Measurements from ENCODE around the gene ELL.

DNA sequence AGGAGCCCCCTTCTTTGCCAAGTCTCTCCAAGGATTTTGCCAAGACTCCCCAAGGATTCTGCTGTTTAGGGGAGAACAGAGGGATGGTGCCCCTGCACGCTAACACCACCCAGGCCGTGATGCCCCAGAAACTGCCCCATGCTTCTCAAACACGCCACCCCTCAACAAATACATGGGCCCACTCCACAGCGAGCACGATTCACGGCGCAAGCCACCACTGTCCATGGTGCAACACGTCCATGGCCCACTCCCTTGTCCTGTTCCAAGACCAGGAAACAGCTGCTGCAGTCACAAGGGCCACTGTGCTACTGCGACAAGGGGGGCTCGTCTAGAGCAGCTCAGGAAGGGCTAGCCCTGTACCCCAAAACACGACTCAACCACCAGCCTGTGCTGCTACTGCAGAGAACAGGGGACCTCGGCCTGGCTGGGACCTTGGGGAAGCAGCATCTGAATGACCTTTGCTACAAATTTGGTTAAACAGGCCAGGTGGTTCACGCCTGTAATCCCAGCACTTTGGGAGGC is 47.4 kb downstream of the ELL start:
- TF ChIP-seq POLR2AphosphoS5 (IDR thresholded peaks at IDR 0.05) (no peak), CTCF (IDR thresholded peaks at IDR 0.05) (no peak), EP300 (IDR thresholded peaks at IDR 0.05) (no peak), POLR2A (IDR thresholded peaks at IDR 0.05; ENCODE audit: low read depth) (no peak)
